Measurements from ENCODE around the gene TLX3. TPM values are rescaled to one million over a fixed set of nuclear protein-coding genes. Genes with fewer than 3 reads are reported as not detected.

The TLX3 gene
- total and polyA plus RNA-seq, 10 of the 15 experiments (the other 5 are each of a cell fraction or from before 2014, with no cell fraction given), result not detected

DNA sequence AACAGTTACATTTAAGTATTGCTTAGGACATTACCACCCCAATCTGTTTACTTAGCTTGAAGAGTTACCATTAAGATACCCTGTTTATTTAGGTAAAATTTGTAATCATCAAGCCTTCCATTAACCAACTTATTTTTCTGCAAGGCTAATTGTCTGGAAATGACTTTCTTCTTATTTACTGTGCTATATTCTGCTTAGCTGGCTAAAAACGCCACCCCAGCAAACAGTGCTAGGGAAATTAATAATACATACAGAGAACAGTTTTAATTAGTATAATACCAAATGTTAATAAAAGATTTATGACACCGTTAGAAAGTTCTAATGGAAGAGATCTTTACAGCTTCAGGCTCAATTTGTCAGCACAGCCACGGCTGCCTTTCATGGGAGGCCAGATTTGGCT lies 14.0 kb downstream of the TLX3 start:
- RAD21 ChIA-PET (ENCODE audit: unreplicated experiment), result no interaction called here
- TF ChIP-seq RBBP5 (conservative IDR thresholded peaks at IDR 0.05) (no peak), HCFC1 (IDR thresholded peaks at IDR 0.05; ENCODE audit: low read length) (no peak), POLR2AphosphoS5 (IDR thresholded peaks at IDR 0.05; ENCODE audit: low read length) (no peak), NFXL1 (IDR thresholded peaks at IDR 0.05; ENCODE audit: borderline replicate concordance) (no peak), MTA3 (IDR thresholded peaks at IDR 0.05; ENCODE audit: borderline replicate concordance, low read length) (no peak), FOXM1 (IDR thresholded peaks at IDR 0.05; ENCODE audit: low read depth, low read length) (no peak), PML (IDR thresholded peaks at IDR 0.05; ENCODE audit: low read length) (no peak), MTA2 (IDR thresholded peaks at IDR 0.05; ENCODE audit: low read depth) (no peak), ZSCAN29 (IDR thresholded peaks at IDR 0.05) (no peak), ZNF24 (IDR thresholded peaks at IDR 0.05) (no peak), SRF (IDR thresholded peaks at IDR 0.05; ENCODE audit: low read depth in 2 of 2, low read length in 2 of 2) (no peak), MYC (IDR thresholded peaks at IDR 0.05; ENCODE audit: insufficient read depth, insufficient read length, insufficient replicate concordance, low read length, severe bottlenecking) (no peak), TCF7 (IDR thresholded peaks at IDR 0.05; ENCODE audit: borderline replicate concordance) (no peak), EGR1 (IDR thresholded peaks at IDR 0.05; ENCODE audit: borderline replicate concordance in 1 of 2, low read depth in 2 of 2, low read length in 2 of 2) (no peak), JUNB (IDR thresholded peaks at IDR 0.05) (no peak), JUND (IDR thresholded peaks at IDR 0.05; ENCODE audit: low read depth, low read length) (no peak), ASH2L (IDR thresholded peaks at IDR 0.05; ENCODE audit: borderline replicate concordance, low read depth) (no peak)
- TF ChIP-seq, protein P1, sequence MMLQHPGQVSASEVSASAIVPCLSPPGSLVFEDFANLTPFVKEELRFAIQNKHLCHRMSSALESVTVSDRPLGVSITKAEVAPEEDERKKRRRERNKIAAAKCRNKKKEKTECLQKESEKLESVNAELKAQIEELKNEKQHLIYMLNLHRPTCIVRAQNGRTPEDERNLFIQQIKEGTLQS (IDR thresholded peaks at IDR 0.05; ENCODE audit: borderline replicate concordance, extremely low read depth, low read depth, low read length), result no peak
- TF ChIP-seq, protein P2, sequence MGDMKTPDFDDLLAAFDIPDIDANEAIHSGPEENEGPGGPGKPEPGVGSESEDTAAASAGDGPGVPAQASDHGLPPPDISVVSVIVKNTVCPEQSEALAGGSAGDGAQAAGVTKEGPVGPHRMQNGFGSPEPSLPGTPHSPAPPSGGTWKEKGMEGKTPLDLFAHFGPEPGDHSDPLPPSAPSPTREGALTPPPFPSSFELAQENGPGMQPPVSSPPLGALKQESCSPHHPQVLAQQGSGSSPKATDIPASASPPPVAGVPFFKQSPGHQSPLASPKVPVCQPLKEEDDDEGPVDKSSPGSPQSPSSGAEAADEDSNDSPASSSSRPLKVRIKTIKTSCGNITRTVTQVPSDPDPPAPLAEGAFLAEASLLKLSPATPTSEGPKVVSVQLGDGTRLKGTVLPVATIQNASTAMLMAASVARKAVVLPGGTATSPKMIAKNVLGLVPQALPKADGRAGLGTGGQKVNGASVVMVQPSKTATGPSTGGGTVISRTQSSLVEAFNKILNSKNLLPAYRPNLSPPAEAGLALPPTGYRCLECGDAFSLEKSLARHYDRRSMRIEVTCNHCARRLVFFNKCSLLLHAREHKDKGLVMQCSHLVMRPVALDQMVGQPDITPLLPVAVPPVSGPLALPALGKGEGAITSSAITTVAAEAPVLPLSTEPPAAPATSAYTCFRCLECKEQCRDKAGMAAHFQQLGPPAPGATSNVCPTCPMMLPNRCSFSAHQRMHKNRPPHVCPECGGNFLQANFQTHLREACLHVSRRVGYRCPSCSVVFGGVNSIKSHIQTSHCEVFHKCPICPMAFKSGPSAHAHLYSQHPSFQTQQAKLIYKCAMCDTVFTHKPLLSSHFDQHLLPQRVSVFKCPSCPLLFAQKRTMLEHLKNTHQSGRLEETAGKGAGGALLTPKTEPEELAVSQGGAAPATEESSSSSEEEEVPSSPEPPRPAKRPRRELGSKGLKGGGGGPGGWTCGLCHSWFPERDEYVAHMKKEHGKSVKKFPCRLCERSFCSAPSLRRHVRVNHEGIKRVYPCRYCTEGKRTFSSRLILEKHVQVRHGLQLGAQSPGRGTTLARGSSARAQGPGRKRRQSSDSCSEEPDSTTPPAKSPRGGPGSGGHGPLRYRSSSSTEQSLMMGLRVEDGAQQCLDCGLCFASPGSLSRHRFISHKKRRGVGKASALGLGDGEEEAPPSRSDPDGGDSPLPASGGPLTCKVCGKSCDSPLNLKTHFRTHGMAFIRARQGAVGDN (IDR thresholded peaks at IDR 0.05), result no peak
- TF ChIP-seq, protein P3, sequence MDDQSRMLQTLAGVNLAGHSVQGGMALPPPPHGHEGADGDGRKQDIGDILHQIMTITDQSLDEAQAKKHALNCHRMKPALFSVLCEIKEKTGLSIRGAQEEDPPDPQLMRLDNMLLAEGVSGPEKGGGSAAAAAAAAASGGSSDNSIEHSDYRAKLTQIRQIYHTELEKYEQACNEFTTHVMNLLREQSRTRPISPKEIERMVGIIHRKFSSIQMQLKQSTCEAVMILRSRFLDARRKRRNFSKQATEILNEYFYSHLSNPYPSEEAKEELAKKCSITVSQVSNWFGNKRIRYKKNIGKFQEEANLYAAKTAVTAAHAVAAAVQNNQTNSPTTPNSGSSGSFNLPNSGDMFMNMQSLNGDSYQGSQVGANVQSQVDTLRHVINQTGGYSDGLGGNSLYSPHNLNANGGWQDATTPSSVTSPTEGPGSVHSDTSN (IDR thresholded peaks at IDR 0.05; ENCODE audit: insufficient replicate concordance, low read depth, low read length), result no peak
- Histone ChIP-seq H3K9me3 (replicated peaks; ENCODE audit: control insufficient read depth, insufficient read depth, low read length) (no peaks in the 10 kb centered on the region), H3K4me1 (ENCODE audit: control insufficient read depth, insufficient read depth, low read length) (no peaks in the 10 kb centered on the region), H3K27ac (ENCODE audit: control insufficient read depth, insufficient read depth) (no peak overlapping the region), H3K4me2 (ENCODE audit: control insufficient read depth, insufficient read depth) (no peak overlapping the region), H3K36me3 (ENCODE audit: control insufficient read depth in 2 of 2, insufficient read depth in 2 of 2, low read length in 1 of 2) (no peaks in the 10 kb centered on the region), H4K20me1 (ENCODE audit: control insufficient read depth, insufficient read depth) (no peaks in the 10 kb centered on the region), H3K4me3 (no peak overlapping the region), H3K9ac (ENCODE audit: control insufficient read depth, insufficient read depth, low read length) (no peak overlapping the region), H3K79me2 (ENCODE audit: control insufficient read depth, insufficient read depth, low read length) (no peaks in the 10 kb centered on the region), H2AFZ (ENCODE audit: control insufficient read depth, low read depth, low read length) (no peak overlapping the region), H3K27me3 (replicated peaks in 1 of 2; ENCODE audit: control insufficient read depth in 2 of 2, insufficient read depth in 2 of 2, low read length in 1 of 2) (peaks cover 0 to 7% of the 10 kb centered on the region in 2 experiments; a peak in 2 of 4 replicates)
- POLR2A ChIA-PET, result no interaction called here
- ATAC-seq (no peak), DNase-seq (ENCODE audit: low read depth, low spot score) (no peak), FAIRE-seq (no peak)
- no TSS peak for BruUV-seq (replicated peaks)
- SMC1A ChIA-PET (ENCODE audit: uncharacterized antibody, unreplicated experiment), result no interaction called here
- in situ Hi-C loops (cut with MboI), result no loop called here
- WGBS (ENCODE audit: insufficient coverage, insufficient replicate concordance, low lambda C conversion rate, missing lambda C conversion rate), result 0% methylated on average over 3 of the region's 3 CpGs
- intact Hi-C loops (cut with micrococcal nuclease; ENCODE audit: unreplicated experiment), result no loop called here
- CTCF ChIA-PET, result no interaction called here
